IPS DF 6.9 (cell line): Measurements from ENCODE around the gene C6orf47.

Experiments used
- DNase-seq: peaks from one replicate; pipeline ENCODE4 v3.0.0-alpha.2; 2013; ENCODE audit warnings: low read depth, low spot score
- H3K27ac ChIP-seq: one replicate; pipeline ENCODE4 v1.5.1; 2013; ENCODE audit warnings: low read length, control low read depth
- H3K27me3 ChIP-seq: 2 replicates; pipeline ENCODE4 v1.6.1; 2013; ENCODE audit warnings: mild to moderate bottlenecking, low read length; ENCODE audit not compliant: control insufficient read depth, insufficient read depth
- H3K36me3 ChIP-seq: 2 replicates; pipeline ENCODE4 v1.6.1; 2013; ENCODE audit warnings: low read length; ENCODE audit not compliant: control insufficient read depth, insufficient read depth
- H3K4me1 ChIP-seq: 2 replicates; pipeline ENCODE4 v1.6.1; 2013; ENCODE audit warnings: low read length; ENCODE audit not compliant: control insufficient read depth, insufficient read depth
- H3K4me3 ChIP-seq: 2 replicates; pipeline ENCODE4 v1.5.1; 2013; ENCODE audit warnings: mild to moderate bottlenecking, low read length
- H3K9me3 ChIP-seq: 2 replicates; pipeline ENCODE4 v1.6.1; 2013; ENCODE audit warnings: low read length, inconsistent platforms; ENCODE audit not compliant: control insufficient read depth, insufficient read depth
- WGBS: extraction: QIAGEN DNeasy Blood & Tissue Kit; methylation state at CpG from one replicate; pipeline ENCODE4 v1.1.7; 2013; ENCODE audit warnings: mixed read lengths, missing lambda C conversion rate; ENCODE audit not compliant: insufficient read length, insufficient coverage; 5-methylcytosine and 5-hydroxymethylcytosine counted together

The C6orf47 gene

DNA sequence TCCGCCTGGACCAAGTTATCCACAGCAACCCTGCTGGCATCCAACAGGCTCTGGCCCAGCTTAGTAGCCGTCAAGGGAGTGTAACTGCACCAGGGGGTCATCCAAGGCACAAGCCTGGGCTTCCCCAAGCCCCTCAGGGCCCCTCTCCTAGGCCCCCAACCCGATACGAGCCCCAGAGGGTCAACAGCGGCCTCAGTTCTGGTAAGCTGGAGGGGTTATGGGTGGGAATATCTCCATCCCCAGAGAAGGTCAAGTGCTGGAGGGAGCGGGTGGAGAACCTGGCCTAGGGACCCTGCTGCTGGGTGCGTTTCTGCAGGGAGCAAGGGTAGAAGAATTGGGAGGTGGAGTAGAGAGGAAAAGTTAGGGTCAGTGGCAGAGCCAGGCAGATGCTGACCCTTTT, 27.1 kb downstream of the C6orf47 start:
- Histone ChIP-seq H3K4me3 (no peak overlapping the region), H3K36me3 (peaks cover 75% of the 10 kb centered on the region), H3K9me3 (no peaks in the 10 kb centered on the region), H3K4me1 (no peaks in the 10 kb centered on the region), H3K27ac (no peak overlapping the region), H3K27me3 (no peaks in the 10 kb centered on the region)
- no peak for DNase-seq
- WGBS, result no CpG with 5 or more reads among the region's 7 CpGs

DNA sequence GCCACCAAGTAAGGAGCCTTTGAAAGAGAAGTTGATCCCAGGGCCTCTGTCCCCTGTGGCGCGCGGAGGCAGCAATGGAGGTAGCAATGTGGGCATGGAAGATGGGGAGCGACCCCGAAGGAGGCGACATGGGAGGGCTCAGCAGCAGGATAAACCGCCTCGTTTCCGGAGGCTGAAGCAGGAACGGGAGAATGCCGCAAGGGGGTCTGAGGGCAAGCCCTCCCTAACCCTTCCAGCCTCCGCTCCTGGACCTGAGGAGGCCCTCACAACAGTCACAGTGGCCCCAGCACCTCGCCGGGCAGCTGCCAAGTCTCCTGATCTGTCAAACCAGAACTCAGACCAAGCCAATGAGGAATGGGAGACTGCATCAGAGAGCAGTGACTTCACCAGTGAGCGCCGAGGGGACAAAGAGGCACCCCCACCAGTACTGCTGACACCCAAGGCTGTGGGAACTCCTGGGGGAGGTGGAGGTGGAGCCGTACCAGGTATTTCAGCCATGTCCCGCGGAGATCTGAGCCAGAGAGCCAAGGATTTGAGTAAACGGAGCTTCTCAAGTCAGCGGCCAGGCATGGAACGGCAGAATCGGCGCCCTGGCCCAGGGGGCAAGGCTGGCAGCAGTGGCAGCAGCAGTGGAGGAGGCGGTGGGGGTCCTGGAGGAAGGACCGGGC, 28.2 kb downstream of the C6orf47 start:
- Histone ChIP-seq H3K4me3 (no peak overlapping the region), H3K9me3 (no peaks in the 10 kb centered on the region), H3K27ac (no peak overlapping the region), H3K36me3 (peaks cover 85% of the 10 kb centered on the region), H3K4me1 (no peaks in the 10 kb centered on the region), H3K27me3 (no peaks in the 10 kb centered on the region)
- DNase-seq, result no peak
- no CpG with 5 or more reads among the region's 26 CpGs for WGBS

GRCh38 chr6:31631681-31632278, 28.8 kb downstream of the C6orf47 start:
- no CpG with 5 or more reads among the region's 32 CpGs for WGBS
- no peaks in the 10 kb centered on the region for H3K27me3 ChIP-seq
- H3K36me3 ChIP-seq, result peaks cover 85% of the 10 kb centered on the region
- no peak overlapping the region for H3K27ac ChIP-seq
- H3K9me3 ChIP-seq, result no peaks in the 10 kb centered on the region
- H3K4me1 ChIP-seq, result no peaks in the 10 kb centered on the region
- no peak overlapping the region for H3K4me3 ChIP-seq
- no peak for DNase-seq

GRCh38 chr6:31631209-31631608, 29.4 kb downstream of the C6orf47 start:
- Histone ChIP-seq H3K9me3 (no peaks in the 10 kb centered on the region), H3K27ac (no peak overlapping the region), H3K36me3 (peaks cover 85% of the 10 kb centered on the region), H3K27me3 (no peaks in the 10 kb centered on the region), H3K4me3 (no peak overlapping the region), H3K4me1 (no peaks in the 10 kb centered on the region)
- WGBS, result no CpG with 5 or more reads among the region's 16 CpGs
- no peak for DNase-seq

- Histone ChIP-seq H3K9me3 (no peaks in the 10 kb centered on the region), H3K36me3 (peaks cover 85% of the 10 kb centered on the region), H3K27ac (no peak overlapping the region), H3K4me1 (no peaks in the 10 kb centered on the region), H3K27me3 (no peaks in the 10 kb centered on the region), H3K4me3 (no peak overlapping the region)
- DNase-seq, result no peak
- no CpG with 5 or more reads among the region's 25 CpGs for WGBS
Observed at GRCh38 chr6:31630177-31630934, 30.2 kb downstream of the C6orf47 start.

DNA sequence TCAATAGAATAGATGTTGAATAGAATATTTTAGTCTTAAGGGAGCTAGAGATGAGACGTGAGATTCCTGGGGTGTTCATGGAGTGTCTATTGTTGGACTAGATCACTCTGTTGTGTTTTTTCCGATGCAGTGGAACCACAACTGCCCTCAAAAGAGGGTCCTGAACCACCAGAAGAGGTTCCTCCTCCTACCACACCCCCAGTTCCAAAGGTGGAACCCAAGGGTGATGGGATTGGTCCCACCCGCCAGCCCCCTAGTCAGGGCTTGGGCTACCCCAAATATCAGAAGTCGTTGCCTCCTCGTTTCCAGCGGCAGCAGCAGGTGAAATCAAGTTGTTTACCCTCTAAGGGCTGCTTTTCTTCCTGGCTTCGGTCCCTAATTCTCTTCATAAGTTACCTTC, 31.6 kb downstream of the C6orf47 start:
- H3K27ac ChIP-seq, result no peak overlapping the region
- no CpG with 5 or more reads among the region's 7 CpGs for WGBS
- H3K36me3 ChIP-seq, result peaks cover 80% of the 10 kb centered on the region
- H3K9me3 ChIP-seq, result no peaks in the 10 kb centered on the region
- H3K4me3 ChIP-seq, result no peak overlapping the region
- H3K4me1 ChIP-seq, result no peaks in the 10 kb centered on the region
- no peaks in the 10 kb centered on the region for H3K27me3 ChIP-seq
- no peak for DNase-seq

DNA sequence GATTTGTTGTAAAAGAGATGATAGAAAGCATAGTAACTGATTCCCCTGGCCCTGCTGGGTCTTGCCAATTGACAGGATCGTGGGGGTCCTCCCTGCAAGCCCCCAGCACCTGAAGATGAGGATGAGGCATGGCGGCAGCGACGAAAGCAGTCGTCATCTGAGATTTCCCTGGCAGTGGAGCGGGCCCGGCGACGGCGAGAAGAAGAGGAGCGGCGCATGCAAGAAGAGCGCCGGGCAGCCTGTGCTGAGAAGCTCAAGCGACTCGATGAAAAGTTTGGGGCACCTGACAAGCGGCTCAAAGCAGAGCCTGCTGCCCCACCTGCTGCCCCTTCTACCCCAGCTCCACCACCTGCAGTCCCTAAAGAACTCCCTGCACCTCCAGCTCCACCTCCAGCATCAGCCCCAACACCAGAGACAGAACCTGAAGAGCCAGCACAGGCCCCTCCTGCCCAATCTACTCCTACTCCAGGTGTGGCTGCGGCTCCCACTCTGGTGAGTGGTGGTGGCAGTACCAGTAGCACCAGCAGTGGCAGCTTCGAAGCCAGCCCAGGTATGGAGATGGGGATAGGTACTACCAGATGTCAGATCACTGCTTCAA, 32.8 kb downstream of the C6orf47 start:
- no peak for DNase-seq
- WGBS, result no CpG with 5 or more reads among the region's 19 CpGs
- Histone ChIP-seq H3K27me3 (no peaks in the 10 kb centered on the region), H3K4me1 (no peaks in the 10 kb centered on the region), H3K36me3 (peaks cover 79% of the 10 kb centered on the region), H3K9me3 (no peaks in the 10 kb centered on the region), H3K27ac (no peak overlapping the region), H3K4me3 (no peak overlapping the region)

GRCh38 chr6:31626952-31627351, 33.6 kb downstream of the C6orf47 start:
- WGBS, result no CpG with 5 or more reads among the region's 10 CpGs
- Histone ChIP-seq H3K36me3 (peaks cover 73% of the 10 kb centered on the region), H3K27me3 (no peaks in the 10 kb centered on the region), H3K27ac (no peak overlapping the region), H3K9me3 (no peaks in the 10 kb centered on the region), H3K4me1 (no peaks in the 10 kb centered on the region), H3K4me3 (no peak overlapping the region)
- DNase-seq, result no peak

- Histone ChIP-seq H3K4me1 (no peaks in the 10 kb centered on the region), H3K27ac (no peak overlapping the region), H3K36me3 (peaks cover 50% of the 10 kb centered on the region), H3K9me3 (no peaks in the 10 kb centered on the region), H3K27me3 (no peaks in the 10 kb centered on the region), H3K4me3 (no peak overlapping the region)
- no peak for DNase-seq
- WGBS, result no CpG with 5 or more reads among the region's 10 CpGs
Observed at GRCh38 chr6:31624070-31624469, 36.5 kb downstream of the C6orf47 start.

DNA sequence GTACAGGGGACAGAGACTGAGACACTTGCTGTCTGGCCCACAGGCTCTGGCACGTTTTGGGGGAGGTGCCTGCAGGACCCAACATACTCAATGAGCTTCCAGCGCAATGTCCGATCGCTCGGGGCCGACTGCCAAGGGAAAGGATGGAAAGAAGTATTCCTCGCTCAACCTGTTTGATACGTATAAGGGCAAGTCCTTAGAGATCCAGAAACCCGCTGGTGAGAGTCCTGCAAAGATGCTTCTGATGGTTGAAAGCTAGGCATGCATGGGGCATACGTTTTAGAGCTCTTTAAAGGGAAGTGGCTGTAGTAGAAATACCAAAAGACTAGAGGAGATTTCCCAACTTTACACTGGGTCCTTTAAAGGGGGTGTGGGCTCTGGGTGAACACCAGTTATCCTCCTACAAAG, 37.9 kb downstream of the C6orf47 start:
- Histone ChIP-seq H3K9me3 (no peaks in the 10 kb centered on the region), H3K27ac (no peak overlapping the region), H3K27me3 (no peaks in the 10 kb centered on the region), H3K36me3 (peaks cover 42% of the 10 kb centered on the region), H3K4me1 (no peaks in the 10 kb centered on the region), H3K4me3 (no peak overlapping the region)
- WGBS, result no CpG with 5 or more reads among the region's 10 CpGs
- no peak for DNase-seq
